CD4-positive, alpha-beta T cell treated with Interleukin-4 for 4 hours (primary cell): ENCODE data around the gene RASSF8.

ENCODE experiments used
- DNase-seq: peaks from one replicate; pipeline ENCODE4 v3.0.0-alpha.2; 2020

The RASSF8 gene, protein sequence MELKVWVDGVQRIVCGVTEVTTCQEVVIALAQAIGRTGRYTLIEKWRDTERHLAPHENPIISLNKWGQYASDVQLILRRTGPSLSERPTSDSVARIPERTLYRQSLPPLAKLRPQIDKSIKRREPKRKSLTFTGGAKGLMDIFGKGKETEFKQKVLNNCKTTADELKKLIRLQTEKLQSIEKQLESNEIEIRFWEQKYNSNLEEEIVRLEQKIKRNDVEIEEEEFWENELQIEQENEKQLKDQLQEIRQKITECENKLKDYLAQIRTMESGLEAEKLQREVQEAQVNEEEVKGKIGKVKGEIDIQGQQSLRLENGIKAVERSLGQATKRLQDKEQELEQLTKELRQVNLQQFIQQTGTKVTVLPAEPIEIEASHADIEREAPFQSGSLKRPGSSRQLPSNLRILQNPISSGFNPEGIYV

DNA sequence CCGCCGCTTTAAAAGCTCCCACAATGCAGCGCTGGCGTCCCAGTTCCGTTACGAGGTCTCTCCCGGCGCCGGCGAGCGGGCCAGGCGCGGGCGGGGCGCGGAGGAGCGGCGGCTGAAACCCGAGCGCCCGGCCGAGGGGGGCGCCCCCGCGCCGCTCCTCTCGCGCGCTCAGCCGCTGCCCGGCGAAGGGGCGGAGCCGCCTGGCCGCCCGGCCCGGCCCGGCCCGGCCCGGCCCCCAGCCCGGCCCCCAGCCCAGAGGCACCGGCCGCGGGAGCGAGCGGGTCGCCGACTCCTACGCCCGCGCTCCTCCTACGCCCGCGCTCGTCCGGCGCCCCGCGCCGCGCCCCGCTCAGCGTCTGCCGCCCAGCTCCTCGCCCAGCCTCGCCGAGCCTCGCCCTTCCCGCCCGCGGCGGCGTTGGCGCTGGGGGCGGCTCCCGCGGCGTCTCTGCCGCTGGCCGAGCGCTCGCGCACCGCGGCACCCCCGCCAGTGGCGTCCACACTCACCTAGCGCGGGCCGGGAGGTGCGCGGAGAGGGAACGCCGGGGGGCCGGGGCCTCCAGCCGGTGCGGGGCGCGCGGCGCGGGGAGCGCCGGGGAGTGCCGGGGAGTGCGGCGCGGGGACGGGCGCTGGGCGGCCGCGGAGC, at the start of gene RASSF8:
Gene RASSF8, plus strand, starts transcription at position 255 of the 643 bp plus-strand sequence. CDS start 96,662 bp downstream, outside the sequence.
- no peak for DNase-seq

DNA sequence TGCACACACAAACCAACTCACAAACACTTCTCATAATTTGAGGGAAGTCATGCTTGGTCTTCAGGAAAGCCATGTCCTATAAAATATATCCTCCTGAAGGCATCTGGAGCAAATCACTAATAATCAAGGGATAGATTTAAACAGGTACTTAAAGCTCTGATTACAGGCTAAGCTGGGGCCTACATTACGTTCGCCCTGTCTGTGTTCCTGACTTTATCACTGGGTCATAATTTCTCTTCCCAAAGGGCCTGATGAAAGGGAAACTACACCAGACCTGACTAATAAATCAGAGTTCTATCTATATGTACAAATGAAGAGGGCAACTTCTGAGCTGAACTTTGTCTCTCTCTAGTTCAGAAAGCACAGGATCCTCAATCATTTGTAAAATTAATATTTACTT, 43.9 kb upstream of the RASSF8 start:
- DNase-seq: no peak

DNA sequence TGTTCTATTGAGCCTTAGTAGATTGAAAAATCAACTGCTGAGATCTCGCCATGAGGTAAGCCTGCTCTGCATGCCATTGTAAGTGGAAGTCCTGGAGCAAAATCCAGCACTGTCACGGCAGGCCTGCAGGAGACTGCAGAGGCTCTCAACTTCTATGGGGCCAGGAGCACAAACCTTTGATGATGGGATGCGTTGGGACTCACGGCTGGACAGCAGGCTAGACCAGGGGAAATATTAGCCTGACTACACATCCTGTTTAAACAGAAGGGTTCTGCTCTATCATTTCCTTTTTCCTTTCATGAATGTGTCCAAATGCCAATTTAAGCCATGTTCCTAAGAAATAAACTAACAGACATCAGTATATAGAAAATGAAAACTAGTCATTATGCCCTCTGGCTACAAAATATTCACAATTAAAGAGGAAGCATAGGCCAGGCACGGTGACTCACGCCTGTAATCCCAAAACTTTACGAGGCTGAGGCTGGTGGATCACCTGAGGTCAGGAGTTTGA, 33.9 kb upstream of the RASSF8 start:
- no peak for DNase-seq

DNA sequence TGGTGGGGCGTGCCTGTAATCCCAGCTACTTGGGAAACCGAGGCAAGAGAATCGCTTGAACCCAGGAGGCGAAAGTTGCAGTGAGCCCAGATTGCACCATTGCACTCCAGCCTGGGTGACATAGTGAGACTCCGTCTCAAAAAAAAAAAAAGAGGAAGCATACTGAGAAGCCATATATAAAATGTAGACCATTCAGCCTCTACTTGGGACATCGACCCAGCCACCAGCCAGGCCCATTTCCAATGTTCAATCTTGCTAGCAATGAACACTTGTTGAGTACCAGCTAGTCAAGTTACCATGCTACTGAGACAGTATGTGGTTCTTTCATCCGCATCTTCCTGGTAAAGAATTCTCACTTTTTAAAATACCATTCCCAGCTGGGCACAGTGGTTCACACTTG, 33.4 kb upstream of the RASSF8 start:
- DNase-seq: no peak

DNA sequence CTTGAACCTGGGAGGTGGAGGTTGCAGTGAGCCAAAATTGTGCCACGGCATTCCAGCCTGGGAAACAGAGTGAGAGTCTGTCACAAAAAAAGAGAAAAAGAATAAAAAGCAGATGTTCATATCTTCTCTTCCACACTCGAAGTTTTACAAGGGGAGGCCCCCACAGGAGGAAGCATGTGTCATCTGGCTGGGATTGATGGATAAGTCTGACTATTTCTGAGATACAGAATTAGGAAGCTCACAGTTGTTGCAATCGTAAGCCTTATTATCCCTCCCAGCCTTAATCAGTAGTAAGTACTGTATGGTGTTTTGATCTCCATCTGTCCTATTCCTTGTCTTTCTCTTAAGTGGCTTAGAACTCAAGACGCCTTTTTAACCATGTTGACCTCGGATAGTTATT, 31.9 kb upstream of the RASSF8 start:
- no peak for DNase-seq

DNA sequence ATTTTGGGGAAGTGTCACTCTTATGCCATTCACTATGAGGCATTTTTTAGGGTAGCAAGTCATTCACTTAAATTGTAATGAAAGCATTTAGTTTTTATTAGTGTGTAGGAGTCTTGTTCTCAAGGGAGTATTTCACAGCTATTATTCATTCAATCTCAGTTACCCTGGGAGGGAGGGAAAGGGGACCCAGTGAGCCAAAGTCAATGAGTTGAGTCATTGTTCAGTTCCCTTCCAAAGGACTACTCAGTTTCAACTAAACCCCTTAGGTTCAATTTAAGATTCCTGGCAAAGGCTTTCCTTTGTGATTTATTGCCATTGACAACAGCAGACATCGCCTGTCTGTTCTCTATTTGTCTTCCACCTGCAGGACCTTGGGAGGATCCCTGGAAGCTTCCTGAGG, 29.3 kb upstream of the RASSF8 start:
- no peak for DNase-seq

DNA sequence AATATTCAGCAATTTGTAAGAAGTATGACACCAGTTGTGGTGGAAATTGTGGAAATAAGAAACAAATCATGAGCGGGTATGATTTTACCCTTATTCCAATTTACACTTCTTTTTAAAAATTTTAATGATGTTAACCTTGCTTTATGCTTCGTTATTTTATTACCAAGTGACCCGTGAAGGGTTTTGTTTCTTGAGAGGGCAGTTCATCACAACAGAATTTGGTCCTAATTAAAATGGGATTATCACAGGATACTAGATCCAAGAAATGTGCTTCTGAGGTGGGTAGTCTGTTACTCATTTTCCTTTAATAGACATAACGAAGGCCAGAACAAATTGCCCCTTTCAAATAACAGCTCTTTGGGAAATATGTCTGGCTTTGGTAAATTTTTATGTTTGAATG, 25.5 kb upstream of the RASSF8 start:
- no peak for DNase-seq

DNA sequence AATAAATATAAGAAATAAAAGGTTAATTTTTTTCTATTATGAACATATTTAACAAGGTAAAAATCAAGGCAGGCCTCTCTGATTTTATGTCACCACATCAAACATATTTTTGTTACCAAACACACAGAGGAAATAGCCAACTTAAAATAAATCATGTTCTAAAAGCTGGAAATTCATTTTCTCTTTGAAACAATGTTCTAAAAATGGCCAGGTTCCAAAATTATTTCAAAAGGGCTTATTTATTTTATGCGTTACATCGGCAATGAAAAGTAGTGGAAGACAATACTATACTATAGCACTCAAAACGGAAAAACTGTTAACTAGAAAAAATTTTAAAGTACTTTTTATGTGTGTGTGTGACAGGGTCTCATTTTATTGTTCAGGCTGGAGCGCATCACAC, 24.0 kb upstream of the RASSF8 start:
- no peak for DNase-seq

DNA sequence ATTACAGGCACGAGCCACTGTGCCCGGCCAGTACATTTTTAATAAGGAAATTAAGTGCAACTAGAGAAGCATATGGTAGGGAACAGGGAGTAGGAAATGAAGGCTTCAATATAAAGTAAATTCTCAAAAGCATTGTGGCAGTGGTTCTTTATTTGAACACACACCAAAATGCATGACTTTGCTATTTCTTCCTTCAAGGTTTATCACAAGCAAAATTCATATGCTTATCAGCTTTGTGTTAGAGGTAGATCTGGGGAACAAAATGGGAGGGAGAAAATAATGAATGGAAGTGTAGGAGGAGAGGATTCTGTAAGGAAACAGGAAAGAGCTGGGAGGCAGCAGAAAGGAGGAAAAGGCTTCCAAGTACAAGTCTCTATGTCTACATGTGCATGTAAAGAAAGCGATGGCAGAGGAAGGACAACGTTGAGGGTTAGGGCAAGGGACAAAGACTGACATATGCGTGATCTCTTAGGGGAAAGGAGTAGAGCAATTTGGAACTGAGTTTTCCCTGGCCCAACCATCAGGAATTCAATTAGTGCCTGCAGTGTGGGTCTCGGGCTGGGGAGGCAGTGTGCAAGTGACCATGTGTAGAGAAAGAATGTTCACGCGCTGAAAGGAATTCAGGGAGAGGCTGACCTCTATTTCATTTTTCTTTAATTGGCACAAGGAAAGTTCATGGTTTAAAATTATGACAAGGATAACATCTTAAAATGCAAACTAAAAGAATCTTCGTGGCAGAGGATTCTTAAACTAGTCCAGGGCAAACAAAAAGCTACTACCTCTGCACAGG, 22.9 kb upstream of the RASSF8 start:
- no peak for DNase-seq

DNA sequence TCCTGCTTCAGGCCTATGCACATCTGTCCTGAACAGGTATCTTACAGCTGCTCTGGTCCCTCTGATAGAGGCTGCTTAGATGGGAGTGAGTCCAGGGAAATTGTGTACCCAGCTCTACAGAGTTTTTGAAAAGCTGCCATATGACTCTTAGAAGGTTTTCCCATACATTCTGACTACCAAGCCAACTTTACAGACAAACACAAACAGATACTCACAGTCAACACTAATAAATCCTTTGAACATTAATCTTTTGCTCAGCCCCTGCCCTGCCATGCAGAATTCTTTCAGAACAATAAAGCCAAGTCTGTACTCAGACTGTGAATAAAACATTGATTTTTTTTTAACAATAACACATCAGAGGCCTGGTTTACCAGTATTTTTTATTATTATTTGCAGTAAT, 21.4 kb upstream of the RASSF8 start:
- DNase-seq: no peak

DNA sequence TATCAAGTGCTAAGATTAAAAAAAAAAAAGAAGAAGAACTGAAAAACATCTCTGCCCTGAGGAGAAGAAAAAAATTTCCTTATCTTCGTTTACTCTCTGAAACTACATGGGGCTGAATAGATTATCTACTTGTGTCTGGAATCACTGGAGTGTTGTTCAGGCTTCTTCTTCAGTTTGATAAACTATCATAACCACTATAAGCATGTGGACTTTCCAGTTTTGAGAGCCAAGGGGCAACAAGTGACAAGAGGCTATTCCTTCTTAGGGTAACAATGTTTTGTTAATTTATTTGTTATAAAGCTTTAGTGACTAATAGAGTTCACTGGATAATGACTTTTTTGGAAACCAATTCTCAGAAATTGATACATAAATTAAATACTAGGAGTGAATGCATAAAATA, 19.9 kb upstream of the RASSF8 start:
- no peak for DNase-seq

DNA sequence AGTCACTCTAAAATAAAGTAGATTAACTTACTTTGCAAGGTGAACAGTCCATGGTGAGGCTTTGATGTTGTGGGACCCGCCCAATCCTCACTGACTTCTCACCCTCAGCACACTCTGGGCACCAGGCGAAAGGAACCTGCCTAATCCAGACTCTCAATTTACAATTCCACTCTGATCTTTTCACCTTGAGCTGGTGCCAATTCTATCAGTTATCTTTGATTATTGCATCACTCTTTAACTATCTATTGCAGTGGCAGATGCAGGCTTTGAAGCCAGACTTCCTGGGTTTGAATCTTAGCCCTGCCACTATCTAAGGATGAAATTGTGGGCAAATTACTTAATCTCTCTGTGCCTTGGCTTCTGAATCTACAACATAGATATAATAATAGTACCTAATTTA, 18.9 kb upstream of the RASSF8 start:
- no peak for DNase-seq

DNA sequence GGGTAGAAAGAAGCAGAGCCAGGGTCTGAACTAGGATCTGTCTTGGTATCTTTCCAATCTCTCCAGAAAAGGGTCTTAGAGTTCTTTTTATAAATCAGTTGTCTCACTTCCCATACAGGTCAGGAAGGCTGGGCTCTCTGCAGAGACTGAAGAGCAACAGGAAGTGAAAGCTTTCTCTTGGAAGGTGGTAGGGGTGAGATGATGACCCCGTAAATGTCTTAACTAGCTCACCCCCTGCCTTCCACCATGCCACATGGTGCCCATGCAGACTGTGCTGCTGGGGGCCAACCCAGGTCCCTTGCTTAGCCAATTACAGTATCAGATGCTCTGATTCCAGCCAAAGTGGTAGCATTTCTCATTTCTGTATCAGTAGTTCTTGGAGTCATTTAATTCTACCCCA, 17.6 kb upstream of the RASSF8 start:
- no peak for DNase-seq

DNA sequence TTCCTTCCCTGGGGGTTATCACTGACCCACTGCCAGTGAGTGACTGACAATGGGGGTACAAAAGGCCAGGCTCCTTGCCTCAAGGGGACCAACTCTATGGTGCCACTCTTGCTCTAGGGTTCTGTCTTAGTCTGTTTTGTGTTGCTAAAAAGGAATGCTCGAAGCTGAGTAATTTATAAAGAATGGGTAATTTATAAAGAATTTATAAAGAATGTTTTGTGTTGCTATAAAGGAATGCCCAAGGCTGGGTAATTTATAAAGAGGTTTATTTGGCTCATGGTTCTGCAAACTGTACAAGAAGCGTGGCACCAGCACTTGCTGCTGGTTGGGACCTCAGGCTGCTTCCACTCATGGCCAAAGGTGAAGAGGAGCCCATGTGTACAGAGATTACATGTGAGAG, 15.8 kb upstream of the RASSF8 start:
- no peak for DNase-seq

DNA sequence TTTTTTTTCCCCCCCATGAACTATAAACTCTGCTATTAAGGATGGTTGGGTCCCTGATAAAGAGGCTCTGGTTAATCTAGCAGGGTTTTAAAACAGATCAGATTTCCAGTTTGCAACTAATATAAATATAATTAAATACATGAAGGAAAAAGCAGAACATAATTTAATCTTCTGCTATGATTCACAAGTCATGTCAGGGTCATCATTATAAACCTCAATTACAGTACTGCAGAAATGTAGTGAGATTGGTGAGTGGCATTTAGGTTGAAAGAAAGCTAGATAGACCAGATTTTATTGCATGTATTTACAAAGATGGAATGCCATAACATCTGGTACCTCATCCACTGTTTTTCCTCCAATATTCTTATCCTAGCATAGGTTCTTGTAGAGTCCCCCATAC, 14.5 kb upstream of the RASSF8 start:
- no peak for DNase-seq

DNA sequence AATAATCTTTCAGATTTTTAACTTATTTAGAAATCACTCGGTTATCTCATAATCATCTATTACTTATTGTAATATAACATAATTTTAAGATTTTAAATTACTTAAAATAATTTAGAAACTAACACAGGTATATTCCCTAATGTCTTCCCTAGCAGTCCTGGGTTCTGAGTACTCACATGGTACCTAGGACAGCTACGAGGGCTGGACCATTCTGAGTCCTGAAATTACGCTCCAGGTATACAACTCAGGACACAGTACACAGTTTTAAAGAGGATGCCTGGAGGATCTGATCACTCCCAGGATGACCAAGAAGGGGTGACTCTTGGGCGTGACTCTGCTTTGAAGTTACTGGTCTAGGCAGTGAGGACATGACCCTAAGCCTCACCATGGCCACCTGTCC, 9.1 kb upstream of the RASSF8 start:
- DNase-seq: no peak

DNA sequence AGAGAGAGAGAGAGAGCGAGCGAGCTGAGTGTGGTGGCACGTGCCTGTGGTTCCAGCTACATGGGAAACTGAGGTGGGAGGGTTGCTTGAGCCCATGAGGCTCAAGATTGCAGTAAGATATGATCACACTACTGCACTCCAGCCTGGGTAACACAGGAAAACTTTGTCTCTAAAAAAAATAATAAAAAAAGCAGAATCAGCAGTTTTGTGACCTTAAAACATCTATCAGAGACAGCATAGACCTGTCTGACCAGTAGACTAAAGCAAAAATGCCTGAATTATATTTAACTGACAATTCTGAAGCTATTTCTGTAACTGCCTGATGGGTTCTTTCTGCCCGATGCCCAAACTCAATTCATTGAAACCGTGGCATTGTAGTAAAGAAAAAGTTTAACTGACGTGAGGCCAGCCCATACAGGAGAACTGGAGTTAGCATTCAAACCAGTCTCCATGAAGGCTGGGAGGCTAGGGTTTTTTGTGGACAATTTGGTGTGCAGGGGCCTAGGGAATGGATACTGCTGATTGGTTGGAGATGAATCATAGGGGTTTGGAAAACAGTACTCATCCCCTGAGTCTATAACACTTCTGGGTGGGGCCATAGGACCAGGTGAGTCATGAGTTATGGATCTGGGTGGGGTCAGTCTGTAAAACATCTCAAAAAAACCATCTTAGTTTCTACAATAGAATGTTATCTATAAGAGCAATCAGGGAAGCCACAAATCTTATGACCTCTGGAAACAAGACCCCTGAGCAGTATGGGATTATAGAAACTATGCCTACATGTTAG, 8.0 kb upstream of the RASSF8 start:
- DNase-seq: no peak

DNA sequence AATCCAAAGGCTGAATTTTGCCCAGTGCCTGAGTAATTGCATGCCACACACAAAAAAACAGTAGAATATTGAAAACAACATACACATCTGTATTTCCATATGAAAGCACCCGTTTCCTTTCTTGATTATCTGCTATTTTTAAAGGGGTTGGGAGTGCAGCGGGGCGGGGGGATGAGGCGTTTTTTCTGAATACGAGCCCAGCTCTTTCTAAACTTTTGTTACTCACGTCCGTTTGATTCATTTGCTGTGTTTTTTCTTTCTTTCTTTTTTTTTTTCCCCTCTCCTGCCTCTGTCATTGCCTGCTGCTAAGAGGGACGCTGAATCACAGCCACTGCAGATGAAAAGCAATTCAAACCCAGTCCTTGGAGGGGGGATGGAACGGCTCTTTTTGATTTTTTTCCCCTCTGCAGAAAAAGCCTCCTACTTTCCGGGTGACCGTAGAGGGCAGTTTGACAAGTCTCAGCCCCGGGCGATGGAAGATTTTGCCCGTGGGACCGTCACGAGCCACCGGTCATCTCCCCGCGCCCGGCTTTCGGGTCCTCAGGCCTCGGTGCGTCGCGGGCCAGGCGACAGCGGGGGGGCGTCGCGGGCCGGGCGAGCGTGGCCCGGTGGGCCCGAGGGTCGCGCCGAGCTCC, 572 bp upstream of the RASSF8 start:
- DNase-seq: no peak

DNA sequence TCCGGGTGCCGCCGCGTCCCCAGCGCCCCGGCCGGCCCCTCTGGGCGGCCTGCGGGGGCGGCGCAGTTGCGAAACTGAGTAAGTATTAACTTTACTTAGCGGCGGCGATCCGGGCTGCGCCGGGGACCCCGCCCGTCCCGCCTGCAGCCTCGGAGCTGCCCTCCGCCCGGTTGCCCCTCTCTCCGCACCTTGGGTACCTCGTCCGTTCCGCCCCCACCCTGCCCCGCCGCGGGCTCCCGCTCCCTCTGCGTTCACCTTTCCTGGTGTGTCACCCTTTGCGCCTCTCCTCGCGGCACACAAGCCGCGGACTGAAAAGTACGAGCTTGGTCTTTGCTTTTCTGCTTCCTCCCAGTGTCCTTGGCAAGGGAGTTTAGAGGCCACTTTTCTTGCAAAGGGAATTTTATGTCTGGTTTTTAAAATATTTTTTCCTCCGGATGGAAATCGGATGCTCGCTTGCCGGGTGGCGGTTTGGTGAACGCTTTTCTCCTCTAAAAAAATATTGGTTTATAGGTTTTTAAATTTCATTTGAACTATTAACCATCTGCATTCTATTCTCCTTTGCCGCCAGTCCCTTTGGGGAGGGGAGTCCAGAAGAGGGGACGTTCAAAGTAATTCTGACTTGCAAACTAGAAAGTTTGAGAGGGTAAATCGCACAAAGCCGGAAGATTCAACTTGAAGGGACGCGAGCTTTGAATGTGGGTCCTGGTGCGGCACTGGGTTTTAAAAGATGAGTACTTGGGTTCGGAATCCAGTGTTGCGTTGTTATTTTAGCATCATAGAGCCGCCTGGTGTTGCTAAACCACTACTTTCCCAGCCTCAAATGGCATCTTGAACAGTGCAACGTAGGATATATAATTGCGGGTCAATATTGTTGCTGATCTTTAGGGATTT, 834 bp downstream of the RASSF8 start:
- DNase-seq: no peak

DNA sequence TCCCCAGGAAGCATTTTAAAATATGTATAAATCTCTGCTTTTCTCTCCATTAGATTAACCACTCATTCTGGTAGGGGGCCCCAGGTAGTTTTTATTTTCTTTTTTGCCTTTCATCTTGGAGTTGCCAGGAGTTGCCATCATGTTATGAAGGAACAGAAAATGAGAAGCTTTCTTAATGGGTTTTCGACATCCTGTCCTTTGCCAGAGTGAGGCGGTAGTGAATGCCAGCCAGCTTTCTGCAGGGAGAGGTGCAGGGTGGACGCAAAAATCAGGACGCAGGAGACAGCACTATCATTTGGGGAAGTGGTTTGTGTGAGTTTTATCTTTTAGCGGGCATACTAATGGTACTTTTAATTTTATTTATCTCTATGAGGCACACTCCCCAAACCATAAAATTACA, 1.7 kb downstream of the RASSF8 start:
- no peak for DNase-seq

DNA sequence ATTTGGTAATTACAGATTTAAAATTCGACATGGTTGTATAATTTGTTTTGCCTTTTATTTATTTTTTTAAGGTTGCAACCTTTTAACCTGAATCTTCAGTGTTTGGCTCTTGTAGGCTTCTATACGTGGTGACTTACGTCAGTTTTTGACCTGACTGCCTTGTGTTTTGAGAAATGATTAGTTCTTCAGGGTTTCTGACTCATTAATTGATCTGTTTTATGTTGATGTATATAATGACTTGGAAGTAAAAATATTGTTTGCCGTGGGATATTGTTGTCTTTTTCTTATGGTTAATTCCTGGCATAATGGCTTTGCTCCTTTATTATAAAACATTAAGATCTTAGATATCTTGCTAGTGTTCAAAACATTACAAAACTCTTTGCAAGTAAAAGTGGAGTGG, 2.5 kb downstream of the RASSF8 start:
- no peak for DNase-seq
